ENCODE measurements around the gene PRKACG. TPM values are rescaled to one million over a fixed set of nuclear protein-coding genes. Genes with fewer than 3 reads are reported as not detected.

The PRKACG gene
- total RNA-seq, 1 donor from 2014 or later = not detected

GRCh38 chr9:69013382-69013727 lies 558 bp downstream of the PRKACG start:
- DNase-seq (ENCODE audit: low spot score) = no peak
- Histone ChIP-seq H3K4me3 (no peak overlapping the region), H3K27ac (no peak overlapping the region), H3K4me1 (peaks cover 14% of the 10 kb centered on the region), H3K4me2 (no peak overlapping the region), H3K79me2 (ENCODE audit: low read depth) (no peaks in the 10 kb centered on the region), H3K27me3 (no peaks in the 10 kb centered on the region), H3K36me3 (no peaks in the 10 kb centered on the region), H3F3A (ENCODE audit: low read depth) (peaks cover 9% of the 10 kb centered on the region), H2AFZ (replicated peaks) (no peak overlapping the region), H4K20me1 (ENCODE audit: low read depth) (no peaks in the 10 kb centered on the region), H3K9me3 (ENCODE audit: low read depth) (no peaks in the 10 kb centered on the region), H3K9ac (no peak overlapping the region)
- Mint-ChIP-seq H3K4me3 (no peak overlapping the region), H3K4me1 (peaks cover 17% of the 10 kb centered on the region), H3K36me3 (peaks cover 6% of the 10 kb centered on the region), H3K27ac (no peak overlapping the region), H3K27me3 (ENCODE audit: insufficient read depth, low read depth) (peaks cover 5% of the 10 kb centered on the region), H3K9me3 (peaks cover 4% of the 10 kb centered on the region)
- TF ChIP-seq EZH2 (IDR thresholded peaks at IDR 0.05) (no peak), EZH2phosphoT487 (IDR thresholded peaks at IDR 0.05) (no peak)
- TF ChIP-seq, protein P1, sequence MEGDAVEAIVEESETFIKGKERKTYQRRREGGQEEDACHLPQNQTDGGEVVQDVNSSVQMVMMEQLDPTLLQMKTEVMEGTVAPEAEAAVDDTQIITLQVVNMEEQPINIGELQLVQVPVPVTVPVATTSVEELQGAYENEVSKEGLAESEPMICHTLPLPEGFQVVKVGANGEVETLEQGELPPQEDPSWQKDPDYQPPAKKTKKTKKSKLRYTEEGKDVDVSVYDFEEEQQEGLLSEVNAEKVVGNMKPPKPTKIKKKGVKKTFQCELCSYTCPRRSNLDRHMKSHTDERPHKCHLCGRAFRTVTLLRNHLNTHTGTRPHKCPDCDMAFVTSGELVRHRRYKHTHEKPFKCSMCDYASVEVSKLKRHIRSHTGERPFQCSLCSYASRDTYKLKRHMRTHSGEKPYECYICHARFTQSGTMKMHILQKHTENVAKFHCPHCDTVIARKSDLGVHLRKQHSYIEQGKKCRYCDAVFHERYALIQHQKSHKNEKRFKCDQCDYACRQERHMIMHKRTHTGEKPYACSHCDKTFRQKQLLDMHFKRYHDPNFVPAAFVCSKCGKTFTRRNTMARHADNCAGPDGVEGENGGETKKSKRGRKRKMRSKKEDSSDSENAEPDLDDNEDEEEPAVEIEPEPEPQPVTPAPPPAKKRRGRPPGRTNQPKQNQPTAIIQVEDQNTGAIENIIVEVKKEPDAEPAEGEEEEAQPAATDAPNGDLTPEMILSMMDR (IDR thresholded peaks at IDR 0.05) = no peak

- Histone ChIP-seq H3K36me3 (no peaks in the 10 kb centered on the region), H3K4me2 (no peak overlapping the region), H3K9ac (no peak overlapping the region), H3K27me3 (no peaks in the 10 kb centered on the region), H3K9me3 (ENCODE audit: low read depth) (no peaks in the 10 kb centered on the region), H3K27ac (no peak overlapping the region), H4K20me1 (ENCODE audit: low read depth) (no peaks in the 10 kb centered on the region), H3K4me3 (no peak overlapping the region), H3K79me2 (ENCODE audit: low read depth) (no peaks in the 10 kb centered on the region), H3K4me1 (peaks cover 14% of the 10 kb centered on the region), H2AFZ (replicated peaks) (no peak overlapping the region), H3F3A (ENCODE audit: low read depth) (peaks cover 9% of the 10 kb centered on the region)
- DNase-seq (ENCODE audit: low spot score) = no peak
- peaks cover 17% of the 10 kb centered on the region for H3K4me1 Mint-ChIP-seq
- H3K9me3 Mint-ChIP-seq = peaks cover 4% of the 10 kb centered on the region
- no peak overlapping the region for H3K27ac Mint-ChIP-seq
- H3K36me3 Mint-ChIP-seq = peaks cover 7% of the 10 kb centered on the region
- no peak overlapping the region for H3K4me3 Mint-ChIP-seq
- peaks cover 7% of the 10 kb centered on the region for H3K27me3 Mint-ChIP-seq (ENCODE audit: insufficient read depth, low read depth)
- no peak for TF ChIP-seq EZH2phosphoT487 (IDR thresholded peaks at IDR 0.05)
- TF ChIP-seq, protein P1 (IDR thresholded peaks at IDR 0.05) = no peak
- TF ChIP-seq EZH2 (IDR thresholded peaks at IDR 0.05) = no peak
These were observed 1.1 kb downstream of the PRKACG start for GRCh38 chr9:69012696-69013381.

- no peak overlapping the region for H3K27ac ChIP-seq
- no peaks in the 10 kb centered on the region for H3K4me1 ChIP-seq
These were observed 4.2 kb downstream of the PRKACG start for GRCh38 chr9:69009708-69010107.

More at GRCh38 chr9:69009708-69010107, 4.2 kb downstream of the PRKACG start:
- H3K9ac ChIP-seq = no peak overlapping the region
- no peaks in the 10 kb centered on the region for H3F3A ChIP-seq (ENCODE audit: low read depth)
- no peak overlapping the region for H3K4me3 ChIP-seq
- H3K9me3 ChIP-seq (ENCODE audit: low read depth) = no peaks in the 10 kb centered on the region
- no peak overlapping the region for H2AFZ ChIP-seq (replicated peaks)
- peaks cover 3% of the 10 kb centered on the region for H3K4me1 Mint-ChIP-seq
- H3K4me2 ChIP-seq = no peak overlapping the region
- no peaks in the 10 kb centered on the region for H3K79me2 ChIP-seq (ENCODE audit: low read depth)
- peaks cover 4% of the 10 kb centered on the region for H3K9me3 Mint-ChIP-seq
- no peaks in the 10 kb centered on the region for H3K36me3 ChIP-seq
- H3K27ac Mint-ChIP-seq = no peak overlapping the region
- H3K36me3 Mint-ChIP-seq = peaks cover 9% of the 10 kb centered on the region
- DNase-seq (ENCODE audit: low spot score) = no peak
- H4K20me1 ChIP-seq (ENCODE audit: low read depth) = no peaks in the 10 kb centered on the region
- H3K27me3 ChIP-seq = no peaks in the 10 kb centered on the region
- peaks cover 9% of the 10 kb centered on the region for H3K27me3 Mint-ChIP-seq (ENCODE audit: insufficient read depth, low read depth)
- TF ChIP-seq EZH2phosphoT487 (IDR thresholded peaks at IDR 0.05) (no peak), EZH2 (IDR thresholded peaks at IDR 0.05) (no peak)
- TF ChIP-seq, protein P1 (IDR thresholded peaks at IDR 0.05) = no peak
- H3K4me3 Mint-ChIP-seq = no peak overlapping the region

Data from neural progenitor cell (in vitro differentiated cells).